ENCODE results near the gene ZNF281. TPM values are rescaled to one million over a fixed set of nuclear protein-coding genes. Genes with fewer than 3 reads are reported as not detected.
"Not testable (repeated sequence)": the region's sequence is repeated elsewhere in the genome, so short reads cannot be mapped to it uniquely, and the experiment has no call there.

ZNF281 gene
- total RNA-seq, 1 donor from 2014 or later: 52.4 TPM

GRCh38 chr1:200429221-200429751, 19.4 kb upstream of the ZNF281 start:
- DNase-seq: no peak

- DNase-seq: no peak
Observed at GRCh38 chr1:200428482-200429205, 18.8 kb upstream of the ZNF281 start.

GRCh38 chr1:200427744-200428143, 17.9 kb upstream of the ZNF281 start:
- no peak for DNase-seq

GRCh38 chr1:200426196-200426595, 16.4 kb upstream of the ZNF281 start:
- DNase-seq: no peak

GRCh38 chr1:200423235-200423634, 13.4 kb upstream of the ZNF281 start:
- no peak for DNase-seq

GRCh38 chr1:200422211-200422610, 12.4 kb upstream of the ZNF281 start:
- DNase-seq: no peak

- no peak for DNase-seq
Observed at GRCh38 chr1:200415789-200416593, 6.2 kb upstream of the ZNF281 start.

- no peak for DNase-seq
Observed at GRCh38 chr1:200415227-200415626, 5.4 kb upstream of the ZNF281 start.

GRCh38 chr1:200414657-200415056, 4.8 kb upstream of the ZNF281 start:
- no peak for DNase-seq

GRCh38 chr1:200413766-200414165, 3.9 kb upstream of the ZNF281 start:
- DNase-seq: not testable (repeated sequence)

GRCh38 chr1:200411406-200412257, 1.8 kb upstream of the ZNF281 start:
- no peak for DNase-seq

- no peak for DNase-seq
Observed at GRCh38 chr1:200410566-200410878, 686 bp upstream of the ZNF281 start.

GRCh38 chr1:200409203-200409760, 554 bp downstream of the ZNF281 start:
- DNase-seq: peak; percentile 8

- no peak for DNase-seq
Observed at GRCh38 chr1:200406161-200406797, 3.6 kb downstream of the ZNF281 start.

GRCh38 chr1:200405264-200405663, 4.6 kb downstream of the ZNF281 start:
- no peak for DNase-seq

GRCh38 chr1:200401708-200402107, 8.1 kb downstream of the ZNF281 start:
- no peak for DNase-seq

GRCh38 chr1:200401263-200401662, 8.6 kb downstream of the ZNF281 start:
- no peak for DNase-seq

- DNase-seq: no peak
Observed at GRCh38 chr1:200400556-200400955, 9.3 kb downstream of the ZNF281 start.

GRCh38 chr1:200399860-200400259, 10.0 kb downstream of the ZNF281 start:
- no peak for DNase-seq

GRCh38 chr1:200398373-200398772, 11.5 kb downstream of the ZNF281 start:
- no peak for DNase-seq

GRCh38 chr1:200392625-200393185, 17.1 kb downstream of the ZNF281 start:
- DNase-seq: no peak

- DNase-seq: no peak
Observed at GRCh38 chr1:200391747-200392146, 18.1 kb downstream of the ZNF281 start.

All from occipital lobe (tissue), 2 donors.